OCI-LY3 (cell line): Measurements from ENCODE around the gene MEAF6.

Experiments
- H2AFZ ChIP-seq: fragments of 200-600, 300-600 bp; shearing (Covaris generic); 2 replicates; pipeline ENCODE4 v1.6.0; 2014; ENCODE audit warnings: antibody characterized with exemption, low read depth, low read length
- H3K27ac ChIP-seq: fragments of 200-600, 300-600 bp; sonication (generic); 2 replicates; pipeline ENCODE4 v1.5.1; 2014; ENCODE audit warnings: mild to moderate bottlenecking, low read length, moderate library complexity, mixed read lengths
- H3K27me3 ChIP-seq: fragments of 200-600, 300-600 bp; sonication (generic); 2 replicates; pipeline ENCODE4 v1.6.1; 2014; ENCODE audit warnings: low read depth, low read length, mixed read lengths
- H3K36me3 ChIP-seq: fragments of 200-600, 300-600 bp; sonication (generic); replicated peaks from 2 replicates; pipeline ENCODE3; 2014; ENCODE audit warnings: low read depth, low read length, mixed read lengths
- H3K4me1 ChIP-seq: fragments of 300-600, 200-600 bp; sonication (generic); 2 replicates; pipeline ENCODE4 v1.6.1; 2014; ENCODE audit warnings: low read length, mixed read lengths
- H3K4me2 ChIP-seq: fragments of 200-600, 300-600 bp; sonication (generic); 2 replicates; pipeline ENCODE4 v1.6.1; 2014; ENCODE audit warnings: low read length, mixed read lengths
- H3K4me3 ChIP-seq: fragments of 300-600, 200-600 bp; sonication (generic); 2 replicates; pipeline ENCODE4 v1.5.1; 2014; ENCODE audit warnings: antibody characterized with exemption, mild to moderate bottlenecking, low read length, moderate library complexity
- H3K79me2 ChIP-seq: fragments of 300-600, 200-600 bp; shearing (Covaris generic); 2 replicates; pipeline ENCODE4 v1.6.1; 2014; ENCODE audit warnings: mild to moderate bottlenecking, low read length, mixed read lengths
- H3K9ac ChIP-seq: fragments of 300-600, 200-600 bp; shearing (Covaris generic); 2 replicates; pipeline ENCODE4 v1.6.0; 2014; ENCODE audit warnings: mild to moderate bottlenecking, low read length, moderate library complexity
- H3K9me3 ChIP-seq: fragments of 200-600, 300-600 bp; shearing (Covaris generic); 2 replicates; pipeline ENCODE4 v1.6.1; 2014; ENCODE audit warnings: low read length, mixed read lengths; ENCODE audit not compliant: insufficient read depth
- H4K20me1 ChIP-seq: fragments of 200-600, 300-600 bp; sonication (generic); 2 replicates; pipeline ENCODE4 v1.6.1; 2016; ENCODE audit warnings: low read length, mixed read lengths; ENCODE audit not compliant: insufficient read depth
- CTCF ChIP-seq: fragments of 200-600, 300-600 bp; sonication (generic); IDR thresholded peaks from 2 replicates; pipeline ENCODE4 v1.5.1; 2014; ENCODE audit warnings: antibody characterized with exemption, low read length, low read depth
- EZH2phosphoT487 ChIP-seq: fragments of 200-600 bp; shearing (Covaris generic); IDR thresholded peaks from 2 replicates; pipeline ENCODE4 v1.6.1; 2018; ENCODE audit warnings: antibody characterized with exemption, mixed run types, low read depth

The MEAF6 gene

GRCh38 chr1:37465593-37466517 lies 48.7 kb downstream of the MEAF6 start:
- Histone ChIP-seq H3K27ac (no peak overlapping the region), H3K79me2 (no peaks in the 10 kb centered on the region), H2AFZ (no peak overlapping the region), H3K9me3 (no peaks in the 10 kb centered on the region), H3K9ac (no peak overlapping the region), H3K4me2 (no peak overlapping the region), H4K20me1 (no peaks in the 10 kb centered on the region), H3K27me3 (no peaks in the 10 kb centered on the region), H3K36me3 (no peaks in the 10 kb centered on the region), H3K4me3 (no peak overlapping the region), H3K4me1 (peaks cover 7% of the 10 kb centered on the region; the same call in 1 of the 2 replicates)
- TF ChIP-seq CTCF = no peak
- no peak for TF ChIP-seq EZH2phosphoT487

- H3K4me3 ChIP-seq = no peak overlapping the region
- no peak overlapping the region for H2AFZ ChIP-seq
- H3K4me1 ChIP-seq = peaks cover 4% of the 10 kb centered on the region; the same call in 1 of the 2 replicates
- H3K9ac ChIP-seq = no peak overlapping the region
- H3K27me3 ChIP-seq = no peaks in the 10 kb centered on the region
- no peaks in the 10 kb centered on the region for H3K36me3 ChIP-seq
- H3K79me2 ChIP-seq = no peaks in the 10 kb centered on the region
- H4K20me1 ChIP-seq = no peaks in the 10 kb centered on the region
- H3K4me2 ChIP-seq = no peak overlapping the region
- H3K27ac ChIP-seq = no peak overlapping the region
- no peaks in the 10 kb centered on the region for H3K9me3 ChIP-seq
- TF ChIP-seq CTCF = no peak
- no peak for TF ChIP-seq EZH2phosphoT487
These were observed 50.1 kb downstream of the MEAF6 start for GRCh38 chr1:37464443-37464842.

- Histone ChIP-seq H3K4me3 (no peak overlapping the region), H3K4me2 (no peak overlapping the region), H3K36me3 (no peaks in the 10 kb centered on the region), H3K4me1 (no peaks in the 10 kb centered on the region), H3K9me3 (no peaks in the 10 kb centered on the region), H3K79me2 (no peaks in the 10 kb centered on the region), H3K9ac (no peak overlapping the region), H3K27me3 (no peaks in the 10 kb centered on the region), H3K27ac (no peak overlapping the region), H4K20me1 (no peaks in the 10 kb centered on the region), H2AFZ (no peak overlapping the region)
- TF ChIP-seq CTCF (no peak), EZH2phosphoT487 (no peak)
These were observed 52.7 kb downstream of the MEAF6 start for GRCh38 chr1:37461698-37462436.

- TF ChIP-seq CTCF (peak; percentile 16; the same call in 1 of the 2 replicates), EZH2phosphoT487 (no peak)
- Histone ChIP-seq H4K20me1 (no peaks in the 10 kb centered on the region), H3K27me3 (no peaks in the 10 kb centered on the region), H3K4me2 (no peak overlapping the region), H3K9me3 (no peaks in the 10 kb centered on the region), H3K4me1 (peaks cover 14% of the 10 kb centered on the region), H3K9ac (no peak overlapping the region), H2AFZ (no peak overlapping the region), H3K79me2 (no peaks in the 10 kb centered on the region), H3K36me3 (no peaks in the 10 kb centered on the region), H3K4me3 (no peak overlapping the region), H3K27ac (no peak overlapping the region)
These were observed 56.0 kb downstream of the MEAF6 start for GRCh38 chr1:37458551-37458950.
